HK-2 (cell line): ENCODE results near the gene ZNF423.

ENCODE experiments used
- DNase-seq: peaks from one replicate; pipeline ENCODE4 v3.0.0-alpha.2; 2018; ENCODE audit not compliant: unreplicated experiment

ZNF423 gene

GRCh38 chr16:49556249-49556605 is 299.7 kb downstream of the ZNF423 start:
- DNase-seq, result no peak

GRCh38 chr16:49554681-49555080 is 301.2 kb downstream of the ZNF423 start:
- DNase-seq, result no peak

- DNase-seq, result no peak
These were observed 303.5 kb downstream of the ZNF423 start for GRCh38 chr16:49552313-49552928.

- DNase-seq, result no peak
These were observed 305.2 kb downstream of the ZNF423 start for GRCh38 chr16:49550666-49551065.

GRCh38 chr16:49550140-49550539 is 305.8 kb downstream of the ZNF423 start:
- no peak for DNase-seq

- DNase-seq, result no peak
These were observed 307.5 kb downstream of the ZNF423 start for GRCh38 chr16:49548325-49548970.

- no peak for DNase-seq
These were observed 308.5 kb downstream of the ZNF423 start for GRCh38 chr16:49547448-49547847.

GRCh38 chr16:49546735-49547134 is 309.2 kb downstream of the ZNF423 start:
- no peak for DNase-seq

- DNase-seq, result no peak
These were observed 310.0 kb downstream of the ZNF423 start for GRCh38 chr16:49545741-49546448.

- DNase-seq, result no peak
These were observed 310.7 kb downstream of the ZNF423 start for GRCh38 chr16:49545243-49545642.

GRCh38 chr16:49544828-49545227 is 311.1 kb downstream of the ZNF423 start:
- DNase-seq, result no peak

- no peak for DNase-seq
These were observed 312.3 kb downstream of the ZNF423 start for GRCh38 chr16:49543631-49543946.

GRCh38 chr16:49542946-49543630 is 312.8 kb downstream of the ZNF423 start:
- DNase-seq, result no peak

- DNase-seq, result no peak
These were observed 313.5 kb downstream of the ZNF423 start for GRCh38 chr16:49542391-49542891.

- no peak for DNase-seq
These were observed 315.1 kb downstream of the ZNF423 start for GRCh38 chr16:49540836-49541235.

- no peak for DNase-seq
These were observed 316.2 kb downstream of the ZNF423 start for GRCh38 chr16:49539758-49540157.

GRCh38 chr16:49537924-49538459 is 317.9 kb downstream of the ZNF423 start:
- DNase-seq, result no peak

- DNase-seq, result no peak
These were observed 320.9 kb downstream of the ZNF423 start for GRCh38 chr16:49534901-49535610.

GRCh38 chr16:49533422-49533821 is 322.5 kb downstream of the ZNF423 start:
- DNase-seq, result no peak

GRCh38 chr16:49532873-49533272 is 323.0 kb downstream of the ZNF423 start:
- DNase-seq, result no peak

GRCh38 chr16:49531931-49532840 is 323.7 kb downstream of the ZNF423 start:
- DNase-seq, result no peak
